Astrocyte of the cerebellum (primary cell): ENCODE measurements around the gene KCNH5.

ENCODE experiments used
- DNase-seq: peaks from one replicate; pipeline ENCODE4 v3.0.0-alpha.2; 2011; ENCODE audit warnings: low read depth
- H3K4me3 ChIP-seq: 2 replicates; pipeline ENCODE4 v1.5.1; 2011; ENCODE audit warnings: mild to moderate bottlenecking, low read depth, low read length, moderate library complexity
- CTCF ChIP-seq: IDR thresholded peaks from 2 replicates; pipeline ENCODE4 v1.5.1; 2012; ENCODE audit warnings: low read length, low read depth, moderate library complexity, mild to moderate bottlenecking; ENCODE audit errors: missing control alignments
- in situ Hi-C: cut with HindIII; loops from 2 replicates; pipeline ENCODE4 v1.10.0; 2017; ENCODE audit warnings: low sequenced_read_pairs

The KCNH5 gene

GRCh38 chr14:63032641-63033040 lies 12.6 kb downstream of the KCNH5 start:
- in situ Hi-C loops: no loop called here
- no peak for TF ChIP-seq CTCF
- H3K4me3 ChIP-seq: no peak overlapping the region
- no peak for DNase-seq

- no peak for DNase-seq
- TF ChIP-seq CTCF: no peak
- in situ Hi-C loops: no loop called here
- no peak overlapping the region for H3K4me3 ChIP-seq
These were observed 13.2 kb downstream of the KCNH5 start for GRCh38 chr14:63032076-63032475.

- no peak for DNase-seq
- in situ Hi-C loops: no loop called here
- H3K4me3 ChIP-seq: no peak overlapping the region
- no peak for TF ChIP-seq CTCF
These were observed 15.1 kb downstream of the KCNH5 start for GRCh38 chr14:63030113-63030512.

- in situ Hi-C loops: no loop called here
- no peak for TF ChIP-seq CTCF
- no peak for DNase-seq
- H3K4me3 ChIP-seq: no peak overlapping the region
These were observed 17.5 kb downstream of the KCNH5 start for GRCh38 chr14:63027719-63028118.

- H3K4me3 ChIP-seq: no peak overlapping the region
- in situ Hi-C loops: no loop called here
- no peak for TF ChIP-seq CTCF
- DNase-seq: no peak
These were observed 18.8 kb downstream of the KCNH5 start for GRCh38 chr14:63026491-63026890.

- DNase-seq: no peak
- TF ChIP-seq CTCF: no peak
- H3K4me3 ChIP-seq: no peak overlapping the region
- in situ Hi-C loops: no loop called here
These were observed 30.6 kb downstream of the KCNH5 start for GRCh38 chr14:63014621-63015020.

GRCh38 chr14:63012171-63012570 lies 33.1 kb downstream of the KCNH5 start:
- in situ Hi-C loops: no loop called here
- no peak for DNase-seq
- H3K4me3 ChIP-seq: no peak overlapping the region
- TF ChIP-seq CTCF: no peak
